Gastroesophageal sphincter (tissue), 4 donors: ENCODE data around the gene C1orf116. TPM values are rescaled to one million over a fixed set of nuclear protein-coding genes. Genes with fewer than 3 reads are reported as not detected.

ENCODE experiments used
- ATAC-seq: fragments of 150-250 bp; one replicate; pipeline ENCODE4 v1.9.1; 2016; ENCODE audit warnings: mild to moderate bottlenecking, moderate library complexity
- H3K27ac ChIP-seq, 4 donors: fragments of 200-600 bp; sonication (generic) in 3 of 4; 1 replicate in 3 of 4; 2 replicates in 1 of 4; pipeline ENCODE4 v1.5.1; 2016 to 2019
- H3K27me3 ChIP-seq: fragments of 200-600 bp; sonication (generic); one replicate; pipeline ENCODE4 v1.5.1; 2019
- H3K36me3 ChIP-seq, 2 donors: fragments of 200-600 bp; sonication (generic); one replicate each; pipeline ENCODE4 v1.5.1; 2019; ENCODE audit warnings: control low read depth in 1 of 2
- H3K4me1 ChIP-seq, 3 donors: fragments of 200-600 bp; sonication (generic); 1 replicate in 2 of 3; 2 replicates in 1 of 3; pipeline ENCODE4 v1.5.1; 2016 to 2019; ENCODE audit warnings: control low read depth in 2 of 3
- H3K4me3 ChIP-seq, 2 donors: fragments of 200-600 bp; sonication (generic); one replicate each; pipeline ENCODE4 v1.5.1; 2019; ENCODE audit warnings: mild to moderate bottlenecking in 1 of 2, moderate library complexity in 1 of 2
- H3K9me3 ChIP-seq, 3 donors: fragments of 200-600 bp; sonication (generic); one replicate each; pipeline ENCODE4 v1.5.1; 2017 to 2019; ENCODE audit warnings: control low read depth in 2 of 3
- EP300 ChIP-seq: sonication (generic); formaldehyde crosslinking; IDR thresholded peaks from one replicate; pipeline ENCODE4 v1.6.1; 2017; ENCODE audit warnings: antibody characterized with exemption, mild to moderate bottlenecking
- POLR2A ChIP-seq, 2 donors: fragments of 450-650 bp; IDR thresholded peaks; one replicate each; pipeline ENCODE4 v1.6.1; 2017; ENCODE audit warnings: antibody characterized with exemption in 2 of 2, mild to moderate bottlenecking in 2 of 2, moderate library complexity in 1 of 2
- POLR2AphosphoS5 ChIP-seq: sonication (generic); formaldehyde crosslinking; IDR thresholded peaks from one replicate; pipeline ENCODE4 v1.6.1; 2017; ENCODE audit warnings: antibody characterized with exemption
- WGBS, 2 donors: methylation state at CpG; one replicate each; pipeline ENCODE4 v1.1.5; 2018; ENCODE audit warnings: low coverage in 1 of 2; 5-methylcytosine and 5-hydroxymethylcytosine counted together
- total RNA-seq, 4 donors: library from RNA; depleted of rRNA; stranded (reverse); fragments of >200 nt; gene quantifications; one replicate each; pipeline ENCODE4 v1.1.0, GENCODE V29; 2016
- TF ChIP-seq, protein P1 (sequence below), 4 experiments: fragments of 200-600 bp in 2 of 4; fragments of 450-650 bp in 2 of 4; sonication (generic) in 1 of 4; IDR thresholded peaks; one replicate each; pipeline ENCODE4 v1.5.1; 2017 to 2019; ENCODE audit warnings: antibody characterized with exemption in 4 of 4, mild to moderate bottlenecking in 2 of 4, moderate library complexity in 2 of 4

The C1orf116 gene
- total RNA-seq, 4 donors from 2014 or later, result 0.19 to 3.7 (median 1.4) TPM; not detected in 1

DNA sequence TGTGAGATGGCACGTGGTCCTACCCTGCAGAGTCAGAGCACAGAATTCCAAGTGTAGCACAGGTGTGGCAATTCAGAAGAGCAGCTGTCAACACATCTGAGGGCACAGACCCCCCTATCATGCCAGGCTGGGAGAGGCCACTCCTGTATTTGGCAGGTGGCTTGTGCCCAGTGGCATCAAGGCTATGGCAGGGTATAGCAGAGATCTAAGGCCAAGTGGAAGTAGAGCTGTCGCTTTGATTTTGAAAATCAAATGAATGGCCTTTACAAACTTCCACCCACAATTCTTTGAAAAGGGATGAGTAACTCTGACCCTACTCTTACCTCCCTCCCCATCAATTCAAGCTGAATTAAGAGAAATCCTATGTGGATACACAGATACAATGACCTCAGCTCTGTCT, 13.4 kb downstream of the C1orf116 start:
- 100% methylated on average over 1 of the region's 2 CpGs for WGBS, 2 donors

DNA sequence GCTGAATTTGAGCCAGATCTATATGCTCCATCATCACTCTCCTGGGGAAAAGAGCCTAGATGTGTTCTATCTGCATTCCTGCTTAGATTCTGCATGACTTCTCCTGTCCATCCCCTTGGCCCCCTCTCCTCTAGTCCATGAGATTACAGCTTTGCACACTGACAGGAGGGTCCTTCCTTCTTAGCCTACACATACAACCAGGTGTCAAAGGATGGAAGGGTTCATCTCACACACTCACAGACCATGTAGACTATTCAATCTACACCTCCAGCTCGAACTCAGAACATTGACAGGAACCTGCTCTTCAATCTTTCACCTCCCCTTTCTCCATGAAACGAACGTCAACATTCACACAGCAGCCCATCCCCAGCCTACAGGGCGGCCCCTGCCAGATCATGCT, 13.8 kb downstream of the C1orf116 start:
- WGBS, 2 donors, result 85% methylated on average over 4 of the region's 4 CpGs; no CpG with 5 or more reads in 1 of the 2 donors
- ATAC-seq, result no peak
- Histone ChIP-seq H3K27me3 (no peaks in the 10 kb centered on the region), H3K27ac (no peak overlapping the region), H3K9me3 (no peaks in the 10 kb centered on the region), H3K36me3 (no peaks in the 10 kb centered on the region), H3K4me1 (no peaks in the 10 kb centered on the region), H3K4me3 (no peak overlapping the region)
- TF ChIP-seq, protein P1, sequence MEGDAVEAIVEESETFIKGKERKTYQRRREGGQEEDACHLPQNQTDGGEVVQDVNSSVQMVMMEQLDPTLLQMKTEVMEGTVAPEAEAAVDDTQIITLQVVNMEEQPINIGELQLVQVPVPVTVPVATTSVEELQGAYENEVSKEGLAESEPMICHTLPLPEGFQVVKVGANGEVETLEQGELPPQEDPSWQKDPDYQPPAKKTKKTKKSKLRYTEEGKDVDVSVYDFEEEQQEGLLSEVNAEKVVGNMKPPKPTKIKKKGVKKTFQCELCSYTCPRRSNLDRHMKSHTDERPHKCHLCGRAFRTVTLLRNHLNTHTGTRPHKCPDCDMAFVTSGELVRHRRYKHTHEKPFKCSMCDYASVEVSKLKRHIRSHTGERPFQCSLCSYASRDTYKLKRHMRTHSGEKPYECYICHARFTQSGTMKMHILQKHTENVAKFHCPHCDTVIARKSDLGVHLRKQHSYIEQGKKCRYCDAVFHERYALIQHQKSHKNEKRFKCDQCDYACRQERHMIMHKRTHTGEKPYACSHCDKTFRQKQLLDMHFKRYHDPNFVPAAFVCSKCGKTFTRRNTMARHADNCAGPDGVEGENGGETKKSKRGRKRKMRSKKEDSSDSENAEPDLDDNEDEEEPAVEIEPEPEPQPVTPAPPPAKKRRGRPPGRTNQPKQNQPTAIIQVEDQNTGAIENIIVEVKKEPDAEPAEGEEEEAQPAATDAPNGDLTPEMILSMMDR (IDR thresholded peaks at IDR 0.05), result no peak
- TF ChIP-seq POLR2AphosphoS5 (no peak), EP300 (no peak), POLR2A (IDR thresholded peaks at IDR 0.05) (no peak)

More for the DNA sequence above, 13.4 kb downstream of the C1orf116 start:
- Histone ChIP-seq H3K9me3 (no peaks in the 10 kb centered on the region), H3K4me3 (no peak overlapping the region), H3K27ac (no peak overlapping the region), H3K36me3 (no peaks in the 10 kb centered on the region), H3K4me1 (peaks cover 0 to 4% (median 0%) of the 10 kb centered on the region in 3 donors), H3K27me3 (no peaks in the 10 kb centered on the region)
- TF ChIP-seq, protein P1 (IDR thresholded peaks at IDR 0.05), result no peak
- TF ChIP-seq POLR2A (IDR thresholded peaks at IDR 0.05) (no peak), EP300 (no peak), POLR2AphosphoS5 (no peak)
- no peak for ATAC-seq

DNA sequence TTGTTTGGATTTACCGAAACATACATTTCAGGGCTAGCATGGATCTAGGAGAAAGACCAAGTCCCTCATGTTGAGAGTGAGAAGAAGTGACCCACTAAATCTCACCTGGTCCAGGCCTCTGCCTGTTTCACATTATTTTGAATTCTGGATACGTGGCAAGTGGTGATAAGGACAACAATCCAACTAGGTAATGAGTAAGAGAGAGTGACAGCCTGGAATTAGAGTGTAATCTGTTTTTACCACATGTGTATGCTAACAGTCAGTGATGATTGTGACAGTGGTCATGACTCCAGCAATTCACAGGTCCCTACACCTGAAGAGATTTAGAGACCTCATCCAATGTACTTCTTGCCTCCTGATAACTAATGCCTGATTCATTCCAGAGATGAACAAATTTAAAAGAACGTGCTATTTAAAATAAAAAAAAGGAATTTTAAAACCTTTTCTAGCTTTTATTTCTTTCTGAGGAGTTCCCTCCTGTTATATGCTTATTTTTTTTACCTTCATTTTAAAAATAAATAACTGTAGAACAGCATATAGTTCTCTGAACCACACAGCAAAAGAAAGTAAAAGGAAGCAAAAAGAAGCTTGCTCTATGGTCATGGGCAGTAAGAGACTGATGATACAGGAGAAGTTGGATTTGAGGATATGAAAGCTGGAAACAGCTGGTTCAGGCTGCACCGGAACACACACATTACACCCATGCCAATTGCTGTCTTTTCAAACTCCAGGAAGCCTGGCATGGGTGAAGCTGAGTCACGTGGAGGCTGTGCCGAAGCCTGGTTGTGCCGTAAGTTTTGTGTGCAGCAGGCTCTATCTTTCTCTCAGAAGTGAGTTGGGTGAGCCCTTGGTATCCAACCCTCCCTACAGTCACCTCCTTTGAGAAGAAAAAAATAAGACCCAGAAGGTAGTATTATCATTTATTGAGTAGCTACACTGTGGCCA, 14.7 kb downstream of the C1orf116 start:
- 59 to 72% methylated on average over 5 to 6 of the region's 7 CpGs for WGBS, 2 donors
- Histone ChIP-seq H3K4me3 (no peak overlapping the region), H3K27me3 (no peaks in the 10 kb centered on the region), H3K9me3 (no peaks in the 10 kb centered on the region), H3K4me1 (no peaks in the 10 kb centered on the region), H3K36me3 (no peaks in the 10 kb centered on the region), H3K27ac (no peak overlapping the region)
- TF ChIP-seq POLR2AphosphoS5 (no peak), EP300 (no peak), POLR2A (IDR thresholded peaks at IDR 0.05) (no peak)
- TF ChIP-seq, protein P1 (IDR thresholded peaks at IDR 0.05), result no peak
- peak; percentile 71 for ATAC-seq

DNA sequence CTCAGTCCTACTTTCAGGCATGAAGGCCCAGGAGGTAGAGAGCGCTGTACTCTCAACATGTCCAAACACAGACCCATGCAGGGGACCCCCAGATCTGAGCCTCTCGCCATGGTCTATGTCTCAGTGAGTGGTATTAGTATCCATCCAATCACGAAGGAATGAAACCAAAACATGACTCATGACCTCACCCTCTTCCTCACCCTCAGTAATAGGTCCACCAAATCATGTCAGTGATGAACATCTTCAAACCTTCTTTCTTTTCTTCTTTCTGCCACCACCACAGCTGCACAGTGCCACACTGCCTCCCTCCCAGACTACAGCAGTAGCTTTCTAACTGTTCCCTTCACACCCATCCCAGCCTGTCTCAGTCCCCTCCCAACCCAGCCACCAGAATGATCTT, 16.8 kb downstream of the C1orf116 start:
- 75 to 96% methylated on average over 1 to 3 of the region's 3 CpGs for WGBS, 2 donors
- Histone ChIP-seq H3K9me3 (no peaks in the 10 kb centered on the region), H3K36me3 (no peaks in the 10 kb centered on the region), H3K4me1 (no peaks in the 10 kb centered on the region), H3K4me3 (no peak overlapping the region), H3K27me3 (no peaks in the 10 kb centered on the region), H3K27ac (no peak overlapping the region)
- no peak for ATAC-seq
- TF ChIP-seq EP300, result no peak
- TF ChIP-seq, protein P1 (IDR thresholded peaks at IDR 0.05), result no peak
- TF ChIP-seq POLR2AphosphoS5, result no peak
- TF ChIP-seq POLR2A (IDR thresholded peaks at IDR 0.05), result no peak

DNA sequence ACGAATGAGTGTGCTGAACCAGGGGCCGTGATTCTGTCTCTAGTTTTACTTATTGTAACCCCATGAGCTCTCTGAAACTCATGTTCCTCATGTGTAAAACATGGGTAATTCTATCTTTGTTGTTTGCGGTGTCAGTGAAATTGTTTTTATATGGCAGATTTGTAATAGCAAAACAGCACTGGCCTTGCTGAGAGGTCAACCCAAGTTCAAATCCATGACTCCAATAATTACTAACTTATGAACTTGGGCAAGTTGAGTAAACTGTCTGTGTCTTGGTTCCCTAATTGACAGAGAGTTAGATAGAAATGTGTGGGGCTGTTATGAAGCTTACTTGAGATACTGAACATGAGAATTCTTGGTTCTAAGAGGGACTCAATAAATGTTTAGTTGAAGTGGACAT, 17.8 kb downstream of the C1orf116 start:
- Histone ChIP-seq H3K9me3 (no peaks in the 10 kb centered on the region), H3K4me1 (no peaks in the 10 kb centered on the region), H3K36me3 (no peaks in the 10 kb centered on the region), H3K27ac (no peak overlapping the region), H3K4me3 (no peak overlapping the region), H3K27me3 (no peaks in the 10 kb centered on the region)
- TF ChIP-seq, protein P1 (IDR thresholded peaks at IDR 0.05), result no peak
- no peak for TF ChIP-seq EP300
- TF ChIP-seq POLR2A (IDR thresholded peaks at IDR 0.05), result no peak
- TF ChIP-seq POLR2AphosphoS5, result no peak
- 81 to 95% methylated on average over 2 to 3 of the region's 3 CpGs for WGBS, 2 donors
- ATAC-seq, result no peak
